Measurements from ENCODE around the gene PRR33.

The PRR33 gene

DNA sequence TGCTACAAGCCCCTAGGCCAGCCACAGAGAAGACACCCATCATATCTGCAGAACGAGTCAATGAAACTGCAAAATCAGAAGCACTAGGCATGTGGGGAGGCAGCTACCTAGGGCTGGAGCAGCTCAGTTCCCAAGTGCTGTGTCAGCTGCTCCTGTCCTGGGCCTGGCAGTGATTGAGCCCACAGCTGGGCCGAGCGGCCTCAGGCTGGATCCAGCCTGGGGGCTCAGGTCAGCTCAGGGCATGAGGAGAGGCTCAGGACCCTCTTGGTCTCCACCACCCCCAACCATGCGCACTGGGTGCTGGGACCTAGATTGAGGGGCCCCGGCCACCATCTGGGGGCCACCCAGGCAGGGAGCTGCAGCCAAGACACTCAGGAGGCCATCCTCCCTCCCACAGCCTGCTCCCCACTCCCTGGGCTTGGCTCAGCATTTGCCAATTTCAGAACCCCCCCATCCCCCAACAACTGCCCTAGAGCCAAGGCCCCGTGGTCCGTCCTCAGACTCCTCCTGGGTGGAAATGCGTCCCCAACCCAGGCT is 25.4 kb upstream of the PRR33 start:
- no peak for DNase-seq (ENCODE audit: low read depth in 1 of 2, low spot score in 1 of 2)

DNA sequence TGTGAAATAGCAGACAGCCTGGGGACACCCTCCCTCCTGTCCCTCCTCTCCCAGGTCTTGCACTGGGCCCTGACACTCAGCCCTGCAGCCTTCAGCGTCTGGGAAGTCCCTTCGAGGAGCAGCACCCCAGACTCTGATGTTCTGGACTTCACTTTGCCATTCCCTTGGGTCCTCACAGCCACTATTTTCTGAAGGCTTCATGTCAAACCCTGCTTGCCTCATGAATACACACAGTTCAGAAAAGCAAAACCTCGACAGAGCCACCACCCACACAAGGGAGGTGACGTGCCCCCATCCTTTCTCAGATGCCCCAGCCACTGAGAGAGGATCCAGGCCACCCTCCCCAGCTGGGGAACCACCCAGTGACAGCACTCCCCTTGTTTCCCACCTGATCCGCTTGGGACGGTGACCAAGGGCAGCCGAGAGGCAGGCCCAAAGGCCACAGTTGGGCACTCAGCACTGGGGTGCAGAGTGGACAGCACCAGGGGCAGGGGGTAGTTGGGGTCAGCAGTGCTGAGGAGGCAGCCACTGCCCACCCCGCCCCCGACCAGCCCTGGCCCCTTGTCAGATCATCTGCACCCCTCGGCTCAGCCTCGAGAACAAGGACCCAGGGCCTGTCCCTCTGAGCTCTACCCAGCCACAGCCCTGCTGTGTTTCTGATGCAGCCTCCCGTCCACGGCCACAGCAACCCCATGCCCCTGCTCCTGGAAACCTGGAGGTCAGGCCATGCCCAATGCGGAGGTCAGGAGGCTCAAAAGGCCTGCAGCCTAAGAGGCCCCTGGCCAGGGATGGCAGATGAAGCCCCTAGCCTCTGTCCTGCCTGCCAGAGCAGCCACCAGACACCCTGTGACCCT is 24.7 kb upstream of the PRR33 start:
- no peak for DNase-seq (ENCODE audit: low read depth in 1 of 2, low spot score in 1 of 2)

DNA sequence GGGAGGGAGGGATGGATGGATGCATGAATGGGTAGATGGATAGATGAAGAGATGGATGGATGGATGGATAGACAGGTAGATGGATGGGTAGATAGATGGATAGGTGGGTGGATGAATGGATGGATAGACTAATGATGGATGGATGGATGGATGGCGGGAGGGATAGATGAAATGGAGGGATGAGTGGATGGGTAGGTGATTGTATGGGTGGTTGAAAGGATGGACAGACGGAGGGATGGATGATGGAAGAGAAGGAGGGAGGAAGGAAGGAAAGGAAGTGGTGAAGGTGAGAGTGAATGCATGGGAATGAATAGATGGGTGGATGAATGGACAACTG is 24.1 kb upstream of the PRR33 start:
- DNase-seq (ENCODE audit: low read depth in 1 of 2, low spot score in 1 of 2) = no peak

DNA sequence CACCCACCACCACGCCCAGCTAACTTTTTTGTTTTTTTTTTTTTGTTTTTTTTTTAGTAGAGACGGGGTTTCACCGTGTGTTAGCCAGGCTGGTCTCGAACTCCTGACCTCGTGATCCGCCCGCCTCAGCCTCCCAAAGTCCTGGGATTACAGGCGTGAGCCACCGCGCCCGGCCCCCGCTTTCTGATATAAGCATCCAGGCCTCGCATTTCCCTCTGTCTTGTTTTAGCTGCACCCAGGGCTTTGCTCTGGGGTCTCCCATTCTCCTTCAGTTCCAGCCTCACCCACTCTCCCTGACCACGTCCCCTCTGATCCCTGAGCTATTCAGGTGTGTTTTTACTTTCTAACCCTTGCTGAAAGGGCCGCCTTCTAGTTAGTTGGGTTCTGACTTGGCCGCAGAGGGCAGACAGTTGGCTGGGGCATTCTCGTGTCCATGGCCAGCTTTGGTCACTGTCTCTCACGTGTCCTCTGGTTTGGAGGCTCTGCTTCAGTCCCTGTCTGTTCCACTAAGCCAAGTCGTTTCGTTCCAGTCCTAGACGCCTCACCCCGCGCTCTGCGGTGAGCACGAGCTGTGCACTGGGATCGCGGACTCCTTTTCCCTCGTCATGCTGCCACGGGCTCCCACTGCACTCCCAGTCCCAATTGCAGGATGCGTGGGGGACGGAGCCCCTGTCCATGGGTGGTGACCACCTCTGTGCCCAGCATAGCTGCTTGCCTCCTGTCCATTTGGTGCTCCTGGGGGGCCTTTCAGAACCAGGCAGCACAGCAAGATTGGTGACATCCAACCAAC is 21.8 kb upstream of the PRR33 start:
- DNase-seq (ENCODE audit: low read depth in 1 of 2, low spot score in 1 of 2) = no peak

DNA sequence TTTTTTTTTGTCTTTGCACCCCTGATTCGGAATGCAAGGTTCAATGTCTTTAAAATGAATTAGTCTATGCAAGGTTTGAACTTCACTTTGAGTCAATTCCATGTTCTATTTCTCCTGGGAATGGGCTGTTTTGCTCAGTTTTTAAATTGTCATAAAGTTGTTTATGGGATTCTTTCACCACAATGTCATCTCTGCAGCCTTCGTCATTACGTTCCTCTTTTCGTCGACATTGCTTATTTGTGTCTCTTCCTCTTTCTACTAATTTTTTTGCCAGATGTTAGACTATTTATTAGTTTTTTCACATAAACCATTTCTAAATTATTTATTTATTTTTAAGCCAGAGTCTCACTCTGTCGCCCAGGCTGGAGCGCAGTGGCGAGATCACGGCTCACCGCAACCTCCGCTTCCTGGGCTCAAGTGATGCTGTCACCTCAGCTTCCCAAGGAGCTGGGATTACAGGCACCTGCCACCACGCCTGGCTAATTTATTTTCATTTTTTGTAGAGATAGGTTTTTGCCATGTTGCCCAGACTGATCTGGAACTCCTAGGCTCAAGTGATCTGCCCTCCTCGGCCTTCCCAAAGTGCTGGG is 20.7 kb upstream of the PRR33 start:
- DNase-seq (ENCODE audit: low read depth in 1 of 2, low spot score in 1 of 2) = no peak

DNA sequence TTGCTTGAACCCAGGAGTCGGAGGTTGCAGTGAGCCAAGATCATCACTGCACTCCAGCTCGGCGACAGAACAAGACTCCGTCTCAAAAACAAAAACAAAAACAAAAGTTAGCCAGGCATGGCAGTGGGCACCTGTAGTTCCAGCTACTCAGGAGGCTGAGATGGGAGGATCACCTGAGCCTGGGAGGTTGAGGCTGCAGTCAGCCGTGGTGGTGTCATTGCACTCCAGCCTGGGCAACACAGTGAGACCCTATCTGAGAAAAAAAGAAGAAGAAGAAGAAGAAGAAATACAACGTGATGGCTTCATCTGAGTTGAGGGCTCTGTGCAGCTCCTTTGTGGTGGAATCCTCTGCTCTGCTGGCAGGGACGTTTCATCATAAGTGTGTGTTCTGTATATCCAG is 17.8 kb upstream of the PRR33 start:
- no peak for DNase-seq (ENCODE audit: low read depth in 1 of 2, low spot score in 1 of 2)

DNA sequence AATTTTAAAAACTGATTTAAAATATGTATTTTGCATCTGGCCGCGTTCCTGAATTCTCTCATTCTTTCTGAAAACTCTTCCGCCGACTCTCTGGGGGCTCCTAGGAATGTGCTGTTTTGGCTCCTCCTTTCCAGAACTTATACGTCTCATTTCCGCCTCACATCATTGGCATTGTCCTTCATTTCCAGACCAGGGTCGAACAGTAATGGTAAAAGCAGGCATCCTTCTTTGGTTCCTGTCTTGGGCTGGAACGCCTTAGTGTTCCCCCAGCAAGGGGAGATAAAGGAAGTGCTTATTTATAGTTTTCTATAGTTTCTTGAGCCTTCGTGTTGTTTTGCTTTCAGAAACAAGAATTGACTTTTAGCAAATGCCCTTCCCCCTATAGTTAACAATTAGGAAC is 16.9 kb upstream of the PRR33 start:
- no peak for DNase-seq (ENCODE audit: low read depth in 1 of 2, low spot score in 1 of 2)

DNA sequence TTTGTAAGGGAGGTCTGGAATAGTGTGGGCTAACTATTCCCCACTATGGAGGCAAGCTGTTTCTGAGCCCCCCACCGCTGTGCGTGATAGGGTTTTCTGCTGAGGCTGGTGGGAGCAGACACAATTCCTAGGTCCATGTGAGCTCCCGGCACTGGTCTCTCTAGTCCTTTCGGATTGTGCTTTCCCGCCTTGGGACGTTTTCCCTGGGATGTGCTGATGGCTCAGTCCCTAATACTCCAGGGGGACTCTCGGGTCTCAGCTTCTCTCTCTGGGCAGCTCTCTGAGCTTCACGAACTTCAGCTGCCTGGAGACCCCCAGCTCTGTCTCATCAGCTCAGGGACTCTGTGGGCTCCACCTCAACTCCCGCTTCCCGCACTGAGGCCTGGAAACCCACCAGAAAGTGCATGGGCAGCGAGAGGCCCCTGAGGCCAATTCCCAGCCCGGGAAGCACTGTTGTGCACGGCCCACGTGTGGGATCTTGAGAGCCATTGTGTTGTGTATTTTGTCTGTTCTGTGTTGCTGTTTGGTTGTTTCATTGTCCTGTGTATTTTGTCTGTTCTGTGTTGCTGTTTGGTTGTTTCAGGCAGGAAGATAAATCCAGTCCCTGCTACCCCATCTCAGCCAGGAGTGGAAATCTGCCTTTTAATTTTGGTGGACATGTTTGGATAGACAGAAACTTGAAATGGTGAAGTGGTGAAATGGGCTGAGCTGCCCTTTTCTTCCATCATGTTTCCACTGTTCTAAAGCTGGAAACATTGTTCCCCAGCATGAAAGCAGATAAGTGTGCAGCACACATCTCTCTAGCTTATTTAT is 15.1 kb upstream of the PRR33 start:
- DNase-seq (ENCODE audit: low read depth in 1 of 2, low spot score in 1 of 2) = no peak

DNA sequence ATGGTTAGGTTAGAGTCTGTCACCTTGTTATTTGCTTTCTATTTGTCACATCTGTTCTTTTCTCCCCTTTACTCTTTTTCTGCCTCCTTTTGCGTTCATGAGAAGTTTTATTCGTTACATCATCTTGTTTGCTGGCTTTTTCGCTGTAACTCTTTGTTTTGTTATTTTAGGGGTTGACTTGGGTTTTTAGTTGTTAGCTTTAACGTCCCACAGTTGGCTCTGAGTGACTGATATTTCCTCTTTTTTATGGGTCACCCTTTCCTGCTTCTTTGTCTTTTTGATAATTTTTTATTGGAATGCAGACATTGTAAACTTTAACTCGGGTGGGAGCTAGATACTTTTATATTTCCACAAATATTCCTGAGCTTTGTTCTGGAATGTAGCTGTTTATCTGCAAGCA is 14.5 kb upstream of the PRR33 start:
- no peak for DNase-seq (ENCODE audit: low read depth in 1 of 2, low spot score in 1 of 2)

DNA sequence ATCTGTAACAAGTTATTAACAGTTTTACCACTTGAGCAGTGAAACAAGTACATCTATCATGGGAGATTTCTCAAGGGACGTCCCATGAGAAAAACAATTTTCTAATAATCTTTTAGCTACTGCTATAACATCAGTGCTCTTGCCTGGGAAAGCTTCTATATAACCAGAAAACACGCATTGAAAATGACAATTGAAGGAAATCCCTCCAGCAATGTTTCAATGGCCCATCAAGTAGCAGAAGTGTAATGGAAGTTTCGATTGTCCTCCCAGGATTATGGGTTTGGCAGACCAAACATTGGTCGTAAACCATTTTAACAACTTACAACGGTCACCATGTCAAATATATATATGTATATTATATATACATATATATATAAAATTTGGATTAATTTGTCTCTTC is 8.0 kb upstream of the PRR33 start:
- DNase-seq (ENCODE audit: low read depth in 1 of 2, low spot score in 1 of 2) = no peak

DNA sequence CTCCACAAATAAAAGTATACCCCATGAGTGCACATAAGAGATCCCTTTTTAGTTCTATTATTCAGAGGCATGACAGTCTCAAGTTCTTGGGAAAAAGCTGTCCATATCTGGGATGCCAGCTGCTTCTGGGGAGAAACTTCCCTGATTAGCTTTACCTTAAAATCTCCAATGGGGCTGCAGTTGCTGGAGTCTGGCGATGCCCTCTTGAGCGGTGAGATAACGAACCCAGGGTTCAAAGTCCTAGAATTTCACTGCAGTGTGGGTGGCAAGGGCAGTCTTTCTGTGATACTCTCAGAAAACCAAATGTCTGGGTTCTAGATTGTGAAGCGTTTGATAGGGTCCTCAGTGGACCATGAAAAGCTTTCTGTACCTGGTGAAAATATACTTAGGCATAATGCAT is 7.4 kb upstream of the PRR33 start:
- no peak for DNase-seq (ENCODE audit: low read depth in 1 of 2, low spot score in 1 of 2)

DNA sequence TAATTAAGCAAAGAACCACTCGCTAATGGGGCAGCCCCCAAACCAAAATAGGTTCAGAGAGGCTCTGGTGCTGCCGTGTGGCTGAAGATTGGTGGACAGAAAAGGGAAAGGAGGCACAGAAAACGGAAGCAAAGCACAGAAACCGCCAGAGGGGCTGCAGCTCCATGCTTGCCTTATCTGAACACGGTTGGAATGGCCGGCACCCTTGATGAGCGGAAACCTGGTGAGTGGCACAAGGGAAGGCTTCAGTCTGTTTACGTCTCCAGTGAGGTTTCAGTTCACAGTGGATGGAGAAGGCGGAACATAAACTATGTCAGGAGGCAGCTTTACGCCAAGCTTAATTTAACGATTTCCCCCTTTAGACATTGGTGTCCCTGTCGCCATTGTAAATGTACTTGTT is 5.2 kb upstream of the PRR33 start:
- no peak for DNase-seq (ENCODE audit: low read depth in 1 of 2, low spot score in 1 of 2)

DNA sequence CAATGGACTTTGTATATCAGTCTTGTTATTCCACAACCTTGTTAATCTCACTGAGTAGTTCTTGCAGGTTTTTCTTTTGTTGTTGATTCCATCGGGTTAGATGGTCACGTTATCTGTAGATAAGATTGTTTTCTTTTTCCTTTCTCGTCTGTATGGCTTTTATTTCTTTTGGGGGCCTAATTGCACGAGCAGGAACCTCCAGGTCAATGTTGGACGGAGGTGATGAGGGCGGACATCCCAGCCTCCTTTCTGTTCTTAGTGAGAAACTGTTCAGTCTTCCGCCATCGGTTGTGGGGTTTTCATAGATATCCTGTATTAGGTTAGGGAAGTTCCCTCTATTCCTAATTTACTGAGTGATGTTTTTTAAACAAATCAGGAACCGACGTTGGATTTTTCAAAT is 4.8 kb upstream of the PRR33 start:
- no peak for DNase-seq (ENCODE audit: low read depth in 1 of 2, low spot score in 1 of 2)

DNA sequence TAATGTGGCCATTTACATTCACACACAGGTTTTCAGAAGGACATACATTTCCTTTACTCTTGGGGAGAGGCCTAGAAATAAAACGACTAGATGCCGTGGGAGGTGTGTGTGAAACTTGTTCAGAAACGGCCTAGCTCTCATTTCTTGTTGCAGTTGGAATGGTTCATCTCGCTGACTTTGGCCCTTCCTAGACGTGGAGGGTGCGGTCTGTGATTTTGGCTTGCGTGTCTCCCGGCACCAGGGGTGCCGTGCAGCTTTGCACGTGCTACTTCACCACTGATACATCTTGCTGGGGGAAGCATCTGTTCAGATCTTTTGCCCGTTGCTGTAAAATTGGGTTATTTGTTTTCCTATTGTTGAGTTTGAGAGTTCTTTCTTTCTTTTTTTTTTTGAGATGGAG is 3.1 kb upstream of the PRR33 start:
- no peak for DNase-seq (ENCODE audit: low read depth in 1 of 2, low spot score in 1 of 2)

DNA sequence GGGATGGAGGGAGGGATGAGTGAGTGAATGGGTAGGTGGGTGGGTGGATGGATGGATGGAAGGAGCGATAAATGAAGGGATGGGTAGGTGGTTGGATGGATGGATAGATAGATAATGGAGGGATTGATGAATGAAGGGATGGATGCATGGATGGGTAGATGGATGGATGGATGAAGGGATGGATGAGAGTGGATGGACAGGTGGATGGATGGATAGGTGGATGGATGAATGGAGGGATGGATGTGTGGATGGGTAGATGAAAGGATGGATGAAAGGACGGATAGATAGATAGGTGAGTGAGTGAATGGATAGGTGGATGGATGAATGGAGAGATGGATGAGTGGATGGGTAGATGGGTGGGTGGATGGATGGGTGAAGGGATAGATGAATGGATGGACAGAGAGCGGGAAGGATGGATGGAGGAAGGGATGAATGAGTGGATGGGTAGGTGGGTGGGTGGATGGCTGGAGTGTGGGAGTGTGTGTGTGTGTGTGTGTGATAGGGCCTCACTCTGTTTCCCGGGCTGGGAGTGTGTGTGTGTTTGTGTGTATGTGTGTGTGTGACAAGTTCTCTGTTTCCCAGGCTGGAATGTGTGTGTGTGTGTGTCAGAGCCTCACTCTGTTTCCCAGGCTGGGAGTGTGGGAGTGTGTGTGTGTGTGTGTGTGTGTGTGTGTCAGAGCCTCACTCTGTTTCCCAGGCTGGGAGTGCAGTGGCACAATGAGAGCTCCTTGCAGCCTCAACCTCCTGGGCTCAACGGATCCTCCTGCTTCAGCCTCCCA is 2.1 kb upstream of the PRR33 start:
- DNase-seq (ENCODE audit: low read depth in 1 of 2, low spot score in 1 of 2) = no peak

DNA sequence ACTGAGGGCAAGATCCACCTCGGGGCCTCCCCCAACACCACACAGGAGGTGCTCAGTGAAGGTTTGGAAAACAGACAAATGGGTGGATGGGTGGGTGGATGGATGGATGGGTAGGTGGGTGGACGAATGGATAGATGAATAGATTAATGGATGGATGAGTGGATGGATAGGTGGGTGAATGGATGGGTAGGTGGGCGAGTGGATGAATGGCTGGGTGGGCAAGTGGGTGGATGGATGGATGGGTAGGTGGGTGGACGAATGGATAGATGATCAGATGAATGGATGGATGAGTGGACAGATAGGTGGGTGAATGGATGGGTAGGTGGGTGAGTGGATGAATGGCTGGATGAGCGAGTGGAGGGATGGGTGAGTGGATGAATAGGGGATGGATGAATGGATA is 863 bp upstream of the PRR33 start:
- DNase-seq (ENCODE audit: low read depth in 1 of 2, low spot score in 1 of 2) = no peak

DNA sequence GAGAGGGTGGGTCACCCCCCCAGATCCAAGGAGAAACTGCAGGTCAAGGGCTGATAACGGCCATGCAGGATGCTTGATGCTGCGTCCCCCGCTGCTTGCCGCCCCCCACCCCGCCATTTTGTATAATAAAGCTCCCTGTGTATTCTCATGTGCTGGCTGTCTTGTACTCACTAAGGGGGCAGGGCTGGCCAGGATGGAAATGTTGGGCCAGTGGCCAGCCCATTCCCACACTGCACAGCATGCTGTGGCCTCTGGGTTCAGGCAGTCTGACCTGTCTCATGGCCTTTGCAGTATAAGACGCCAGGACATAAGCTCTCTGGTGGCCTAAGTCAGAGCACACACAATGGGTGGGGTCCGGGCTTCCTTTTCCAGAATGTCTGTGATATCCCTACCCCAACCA is 421 bp upstream of the PRR33 start:
- DNase-seq (ENCODE audit: low read depth in 1 of 2, low spot score in 1 of 2) = no peak

DNA sequence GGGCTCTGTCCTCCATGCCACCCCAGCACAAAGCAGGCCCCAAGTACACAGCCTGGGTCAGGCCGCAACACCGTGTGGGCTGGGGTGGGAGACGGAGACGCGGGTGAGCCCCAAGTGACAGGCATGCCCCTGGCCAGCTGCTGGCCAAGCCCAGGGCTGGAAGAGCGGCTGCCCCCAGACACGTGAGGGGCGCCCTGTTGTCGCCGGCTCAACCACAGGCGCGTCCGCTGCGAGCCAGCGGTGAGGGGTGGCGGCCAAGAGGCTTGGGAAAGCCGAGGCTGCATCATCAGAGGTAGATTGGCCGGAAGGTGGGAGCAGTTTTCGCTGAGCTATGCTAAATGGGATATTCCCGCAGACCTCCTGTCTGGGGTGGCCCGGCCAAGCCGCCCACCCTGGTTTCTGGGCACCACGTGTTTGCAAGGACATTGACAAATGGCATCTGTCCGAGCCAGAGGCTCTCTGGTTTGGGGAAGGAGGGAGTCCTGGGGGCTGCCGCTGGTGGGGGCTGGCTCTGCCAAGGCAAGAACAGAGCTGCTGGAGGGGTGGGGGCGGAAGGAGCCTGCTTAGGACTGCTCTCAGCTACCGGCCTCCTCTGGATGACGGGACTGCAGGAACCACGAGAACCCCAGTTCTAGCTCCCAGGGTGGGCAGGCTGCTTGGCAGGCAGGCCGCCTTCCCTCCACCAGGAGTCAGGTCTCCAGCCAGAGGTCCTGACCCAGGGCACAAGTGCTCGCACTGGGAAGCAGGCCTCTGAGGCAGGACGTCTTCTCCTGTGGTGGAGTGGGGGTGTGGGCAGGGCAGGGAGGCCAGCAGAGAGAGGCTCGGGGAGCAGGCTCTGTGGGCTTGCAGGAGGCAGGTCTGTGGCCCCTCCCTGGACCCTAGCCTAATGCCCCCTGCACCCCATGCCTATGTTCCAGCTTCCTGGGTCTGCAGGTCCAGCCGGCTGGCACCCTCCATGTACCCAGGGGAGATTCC is 552 bp downstream of the PRR33 start:
- no peak for DNase-seq (ENCODE audit: low read depth in 1 of 2, low spot score in 1 of 2)
